Lower leg skin (tissue), 4 donors: Measurements from ENCODE around the gene WWOX. TPM values are rescaled to one million over a fixed set of nuclear protein-coding genes. Genes with fewer than 3 reads are reported as not detected.

Source experiments
- DNase-seq, 2 donors: peaks; one replicate each; pipeline ENCODE4 v3.0.0-alpha.2; 2019; ENCODE audit warnings: low spot score in 2 of 2
- H3K4me3 ChIP-seq: fragments of 200-600 bp; sonication (generic); 2 replicates; pipeline ENCODE4 v1.5.1; 2017; ENCODE audit warnings: mild to moderate bottlenecking, low read depth; ENCODE audit not compliant: poor library complexity, severe bottlenecking
- POLR2A ChIP-seq, 2 donors: fragments of 450-650 bp; IDR thresholded peaks; one replicate each; pipeline ENCODE4 v1.6.1; 2016 to 2017; ENCODE audit warnings: antibody characterized with exemption in 2 of 2, mild to moderate bottlenecking in 1 of 2, moderate library complexity in 1 of 2
- WGBS, 2 donors: methylation state at CpG; one replicate each; pipeline ENCODE4 v1.1.5; 2018; 5-methylcytosine and 5-hydroxymethylcytosine counted together
- intact Hi-C: fragments of 100-400 bp; cut with DNase I; formaldehyde crosslinking; loops from one replicate; pipeline ENCODE4 v1.15.0; 2023; ENCODE audit warnings: low total_unique reads
- total RNA-seq, 4 donors: library from RNA; depleted of rRNA; stranded (reverse); fragments of >200 nt; gene quantifications; one replicate each; pipeline ENCODE4 v1.1.0, GENCODE V29; 2016
- TF ChIP-seq, protein P1 (sequence below), 3 donors: fragments of 450-650 bp; IDR thresholded peaks; one replicate each; pipeline ENCODE4 v1.5.1; 2016; ENCODE audit warnings: antibody characterized with exemption in 3 of 3, mild to moderate bottlenecking in 3 of 3, moderate library complexity in 2 of 3

Gene WWOX
- total RNA-seq, 4 donors from 2014 or later, result 21.0 to 82.7 (median 36.1) TPM

DNA sequence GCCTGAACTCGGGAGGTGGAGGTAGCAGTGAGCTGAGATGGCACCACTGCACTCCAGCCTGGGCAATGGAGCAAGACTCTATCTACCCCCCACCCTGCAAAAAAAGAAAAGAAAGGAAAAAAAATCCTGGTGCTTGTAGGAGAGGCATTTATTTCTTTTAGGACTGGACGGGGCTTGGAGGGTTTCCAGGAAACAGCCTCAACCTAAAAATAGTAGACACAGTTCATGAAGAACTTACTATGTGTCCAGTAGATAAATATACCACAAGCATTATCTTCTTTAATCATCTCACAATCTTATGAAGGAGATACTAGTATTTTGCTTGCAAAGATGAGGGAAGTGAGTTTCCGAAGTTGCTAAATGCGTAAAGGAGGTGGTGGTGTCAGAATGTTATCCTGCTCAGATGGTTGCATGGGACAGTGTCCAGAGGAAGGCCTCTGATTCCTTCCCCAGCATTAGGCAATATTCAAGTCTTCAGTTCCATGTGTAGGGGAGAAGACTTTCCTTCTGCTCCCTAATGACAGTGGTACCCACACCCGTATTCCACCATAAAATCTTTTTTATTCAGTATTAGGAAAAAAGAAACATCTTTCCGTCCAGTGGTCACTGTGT is 263.2 kb downstream of the WWOX start:
- no peak overlapping the region for H3K4me3 ChIP-seq
- no peak for TF ChIP-seq POLR2A (IDR thresholded peaks at IDR 0.05)
- TF ChIP-seq, protein P1, sequence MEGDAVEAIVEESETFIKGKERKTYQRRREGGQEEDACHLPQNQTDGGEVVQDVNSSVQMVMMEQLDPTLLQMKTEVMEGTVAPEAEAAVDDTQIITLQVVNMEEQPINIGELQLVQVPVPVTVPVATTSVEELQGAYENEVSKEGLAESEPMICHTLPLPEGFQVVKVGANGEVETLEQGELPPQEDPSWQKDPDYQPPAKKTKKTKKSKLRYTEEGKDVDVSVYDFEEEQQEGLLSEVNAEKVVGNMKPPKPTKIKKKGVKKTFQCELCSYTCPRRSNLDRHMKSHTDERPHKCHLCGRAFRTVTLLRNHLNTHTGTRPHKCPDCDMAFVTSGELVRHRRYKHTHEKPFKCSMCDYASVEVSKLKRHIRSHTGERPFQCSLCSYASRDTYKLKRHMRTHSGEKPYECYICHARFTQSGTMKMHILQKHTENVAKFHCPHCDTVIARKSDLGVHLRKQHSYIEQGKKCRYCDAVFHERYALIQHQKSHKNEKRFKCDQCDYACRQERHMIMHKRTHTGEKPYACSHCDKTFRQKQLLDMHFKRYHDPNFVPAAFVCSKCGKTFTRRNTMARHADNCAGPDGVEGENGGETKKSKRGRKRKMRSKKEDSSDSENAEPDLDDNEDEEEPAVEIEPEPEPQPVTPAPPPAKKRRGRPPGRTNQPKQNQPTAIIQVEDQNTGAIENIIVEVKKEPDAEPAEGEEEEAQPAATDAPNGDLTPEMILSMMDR (IDR thresholded peaks at IDR 0.05), result no peak
- no peak for DNase-seq
- intact Hi-C loops, result no loop called here
- 74 to 78% methylated on average over 6 of the region's 6 CpGs for WGBS, 2 donors

DNA sequence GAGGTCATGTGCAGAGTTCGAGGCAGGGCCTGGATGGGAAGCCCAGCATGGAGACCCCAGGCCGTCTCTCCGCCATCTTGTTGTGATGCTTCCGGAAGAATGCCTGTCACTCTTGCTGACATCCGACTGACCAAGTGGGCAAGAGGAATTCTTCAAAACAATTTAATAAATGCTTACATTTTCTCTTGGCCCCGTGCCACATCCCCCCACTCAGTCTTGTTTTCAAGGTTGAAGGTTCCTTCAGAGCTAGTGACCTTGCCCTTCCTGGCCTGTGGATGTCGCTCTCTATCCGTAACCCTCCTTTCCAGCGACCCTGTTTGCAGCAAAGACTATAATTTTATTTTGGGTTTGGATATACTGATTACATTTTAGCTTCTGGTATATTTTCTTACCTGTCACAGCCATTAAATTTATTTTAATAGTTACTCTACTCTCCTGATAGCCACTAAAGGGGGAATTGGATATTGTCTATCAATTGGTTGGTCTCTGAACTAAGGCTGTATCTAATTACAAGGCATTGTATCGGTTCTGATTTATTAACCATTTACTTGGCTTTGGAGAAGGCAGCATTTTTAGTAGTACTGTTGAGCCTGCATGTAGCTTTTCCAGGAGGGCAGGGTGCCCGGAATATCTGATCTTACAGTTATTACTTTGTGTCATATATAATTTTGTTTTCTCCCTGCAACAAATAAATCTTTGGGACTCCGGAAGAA is 264.5 kb downstream of the WWOX start:
- intact Hi-C loops, result no loop called here
- no peak for DNase-seq
- 80 to 83% methylated on average over 12 of the region's 12 CpGs for WGBS, 2 donors
- no peak overlapping the region for H3K4me3 ChIP-seq
- no peak for TF ChIP-seq POLR2A (IDR thresholded peaks at IDR 0.05)
- TF ChIP-seq, protein P1 (IDR thresholded peaks at IDR 0.05), result no peak

DNA sequence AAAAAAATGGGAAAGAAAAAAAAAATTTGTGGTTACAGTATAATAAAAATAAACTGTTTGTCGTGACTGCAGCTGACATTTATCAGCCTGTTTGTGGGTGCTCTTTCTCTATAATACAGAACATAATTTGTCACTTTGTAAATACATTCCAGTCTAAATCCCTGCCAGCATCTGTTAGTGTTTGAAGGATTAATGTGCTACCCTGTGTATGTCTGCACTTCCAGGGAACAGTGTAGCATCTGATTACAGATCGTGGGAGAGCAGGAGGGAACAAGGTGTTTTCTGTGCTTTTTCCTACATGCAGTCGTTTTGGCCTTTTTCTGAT is 265.1 kb downstream of the WWOX start:
- no peak overlapping the region for H3K4me3 ChIP-seq
- TF ChIP-seq, protein P1 (IDR thresholded peaks at IDR 0.05), result no peak
- no peak for TF ChIP-seq POLR2A (IDR thresholded peaks at IDR 0.05)
- intact Hi-C loops, result no loop called here
- WGBS, 2 donors, result 16 to 61% methylated on average over 3 of the region's 3 CpGs
- no peak for DNase-seq

DNA sequence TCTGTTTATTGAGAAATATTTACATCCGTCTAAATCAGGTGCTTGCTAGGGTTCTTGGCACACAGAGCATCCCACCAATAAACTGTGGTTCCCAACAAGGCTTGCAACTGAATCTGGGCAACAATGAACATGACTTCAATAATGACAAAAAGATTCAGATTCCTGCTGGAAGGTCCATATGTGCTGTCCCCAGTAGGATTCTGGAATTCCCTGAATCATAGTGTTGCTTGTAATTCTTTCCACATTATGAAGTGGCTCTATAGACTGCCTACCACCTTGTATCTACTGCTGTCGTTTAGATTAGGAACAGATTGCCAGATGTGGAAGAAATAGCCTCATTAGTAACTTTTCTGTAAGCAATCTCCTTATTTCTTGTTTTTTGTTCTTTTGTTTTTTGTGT is 265.9 kb downstream of the WWOX start:
- no peak for DNase-seq
- H3K4me3 ChIP-seq, result no peak overlapping the region
- TF ChIP-seq, protein P1 (IDR thresholded peaks at IDR 0.05), result no peak
- no peak for TF ChIP-seq POLR2A (IDR thresholded peaks at IDR 0.05)
- WGBS, 2 donors, result 69 to 83% methylated on average over 2 of the region's 2 CpGs
- intact Hi-C loops, result no loop called here

DNA sequence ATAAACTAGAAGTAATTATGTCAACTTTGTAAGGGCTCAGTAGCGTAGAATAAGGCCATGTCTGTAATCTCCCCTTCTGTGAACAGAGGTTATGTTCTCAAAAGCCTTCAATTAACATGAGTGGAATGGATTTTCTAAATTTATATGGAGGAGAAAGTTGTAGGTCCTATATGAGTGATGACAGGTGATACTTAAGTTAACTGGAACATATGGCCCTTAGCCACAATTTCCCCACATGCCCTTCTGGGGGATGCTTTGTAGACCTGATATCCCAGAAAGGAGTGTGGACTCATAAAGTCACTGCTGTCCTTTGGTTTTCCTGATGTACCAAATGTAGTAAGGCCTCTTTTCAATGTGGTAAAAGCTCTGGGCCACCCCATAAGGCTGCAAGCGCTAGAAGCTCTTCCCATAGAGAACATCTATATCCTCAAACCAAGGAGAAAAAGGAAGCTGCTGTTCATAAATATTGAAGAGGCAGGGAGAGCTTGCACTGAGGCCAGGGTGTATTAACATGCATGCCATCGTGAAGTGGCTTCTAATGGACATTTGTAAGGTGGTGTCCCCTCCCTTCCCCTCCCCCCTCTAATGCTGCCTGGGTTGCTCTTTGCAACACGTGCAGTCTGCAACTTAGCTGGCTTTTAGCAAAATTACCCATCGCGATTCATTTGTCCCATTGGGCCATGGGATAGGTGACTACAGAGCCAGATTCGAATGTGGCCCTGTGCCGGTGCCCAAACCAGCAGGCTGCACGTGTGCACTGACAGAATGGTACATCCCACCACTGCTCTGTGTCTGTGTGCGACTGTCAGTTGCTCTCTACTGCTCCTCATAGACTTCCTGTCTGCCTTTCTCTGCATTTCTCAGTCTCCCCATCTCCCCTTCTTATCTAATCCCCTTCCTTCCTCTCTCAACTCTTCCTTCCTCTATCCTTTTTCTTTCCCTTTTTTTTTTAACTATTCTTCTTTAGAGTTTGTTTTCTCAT is 269.0 kb downstream of the WWOX start:
- TF ChIP-seq, protein P1 (IDR thresholded peaks at IDR 0.05), result no peak
- TF ChIP-seq POLR2A (IDR thresholded peaks at IDR 0.05), result no peak
- WGBS, 2 donors, result 85 to 89% methylated on average over 10 of the region's 10 CpGs
- intact Hi-C loops, result no loop called here
- H3K4me3 ChIP-seq, result no peak overlapping the region
- no peak for DNase-seq
